ENCODE measurements around the gene ZIC2. TPM values are rescaled to one million over a fixed set of nuclear protein-coding genes. Genes with fewer than 3 reads are reported as not detected.

Gene ZIC2
- total RNA-seq, 1 donor from 2014 or later: 129 TPM

GRCh38 chr13:99995589-99996380, 14.2 kb downstream of the ZIC2 start:
- TF ChIP-seq CTCF (conservative IDR thresholded peaks at IDR 0.05): peak; percentile 35
- DNase-seq (ENCODE audit: extremely low spot score, unreplicated experiment): no peak
- Mint-ChIP-seq H3K4me3 (peak overlapping the region; percentile 22), H3K27me3 (peaks cover 84% of the 10 kb centered on the region), H3K27ac (peak overlapping the region; percentile 35), H3K4me1 (ENCODE audit: unreplicated experiment) (peaks cover 13% of the 10 kb centered on the region), H3K9me3 (no peaks in the 10 kb centered on the region), H3K36me3 (peaks cover 3% of the 10 kb centered on the region)

GRCh38 chr13:99996381-99996973, 14.9 kb downstream of the ZIC2 start:
- Mint-ChIP-seq H3K4me3 (peak overlapping the region; percentile 73), H3K4me1 (ENCODE audit: unreplicated experiment) (peaks cover 13% of the 10 kb centered on the region), H3K27ac (no peak overlapping the region), H3K27me3 (peaks cover 81% of the 10 kb centered on the region), H3K36me3 (peaks cover 3% of the 10 kb centered on the region), H3K9me3 (no peaks in the 10 kb centered on the region)
- no peak for DNase-seq (ENCODE audit: extremely low spot score, unreplicated experiment)
- TF ChIP-seq CTCF (conservative IDR thresholded peaks at IDR 0.05): no peak

- Mint-ChIP-seq H3K27me3 (peaks cover 75% of the 10 kb centered on the region), H3K27ac (no peak overlapping the region), H3K4me3 (no peak overlapping the region), H3K9me3 (no peaks in the 10 kb centered on the region), H3K36me3 (peaks cover 3% of the 10 kb centered on the region), H3K4me1 (ENCODE audit: unreplicated experiment) (peaks cover 4% of the 10 kb centered on the region)
- no peak for DNase-seq (ENCODE audit: extremely low spot score, unreplicated experiment)
- TF ChIP-seq CTCF (conservative IDR thresholded peaks at IDR 0.05): no peak
Observed at GRCh38 chr13:99997702-99998214, 16.2 kb downstream of the ZIC2 start.

- Mint-ChIP-seq H3K27ac (no peak overlapping the region), H3K9me3 (no peaks in the 10 kb centered on the region), H3K4me1 (ENCODE audit: unreplicated experiment) (no peaks in the 10 kb centered on the region), H3K4me3 (no peak overlapping the region), H3K36me3 (peaks cover 3% of the 10 kb centered on the region), H3K27me3 (peaks cover 74% of the 10 kb centered on the region)
- DNase-seq (ENCODE audit: extremely low spot score, unreplicated experiment): no peak
- no peak for TF ChIP-seq CTCF (conservative IDR thresholded peaks at IDR 0.05)
Observed at GRCh38 chr13:99998261-99998660, 16.7 kb downstream of the ZIC2 start.

- Mint-ChIP-seq H3K4me1 (ENCODE audit: unreplicated experiment) (no peaks in the 10 kb centered on the region), H3K27ac (no peak overlapping the region), H3K9me3 (no peaks in the 10 kb centered on the region), H3K4me3 (no peak overlapping the region), H3K27me3 (peaks cover 9% of the 10 kb centered on the region), H3K36me3 (no peaks in the 10 kb centered on the region)
- no peak for DNase-seq (ENCODE audit: extremely low spot score, unreplicated experiment)
- TF ChIP-seq CTCF (conservative IDR thresholded peaks at IDR 0.05): no peak
Observed at GRCh38 chr13:100014621-100015020, 33.0 kb downstream of the ZIC2 start.
